Stimulated activated CD8-positive, alpha-beta memory T cell treated with anti-CD3 and anti-CD28 coated beads, Interleukin-4, amount 100 ng/mL, for 1 hour (primary cell): ENCODE results near the gene MARF1.
"Not testable (repeated sequence)": the region's sequence is repeated elsewhere in the genome, so short reads cannot be mapped to it uniquely, and the experiment has no call there.

Source experiments
- DNase-seq, 2 donors: peaks; one replicate each; pipeline ENCODE4 v3.0.0-alpha.2; 2020; ENCODE audit warnings: low read depth in 2 of 2, low spot score in 1 of 2

Gene MARF1

DNA sequence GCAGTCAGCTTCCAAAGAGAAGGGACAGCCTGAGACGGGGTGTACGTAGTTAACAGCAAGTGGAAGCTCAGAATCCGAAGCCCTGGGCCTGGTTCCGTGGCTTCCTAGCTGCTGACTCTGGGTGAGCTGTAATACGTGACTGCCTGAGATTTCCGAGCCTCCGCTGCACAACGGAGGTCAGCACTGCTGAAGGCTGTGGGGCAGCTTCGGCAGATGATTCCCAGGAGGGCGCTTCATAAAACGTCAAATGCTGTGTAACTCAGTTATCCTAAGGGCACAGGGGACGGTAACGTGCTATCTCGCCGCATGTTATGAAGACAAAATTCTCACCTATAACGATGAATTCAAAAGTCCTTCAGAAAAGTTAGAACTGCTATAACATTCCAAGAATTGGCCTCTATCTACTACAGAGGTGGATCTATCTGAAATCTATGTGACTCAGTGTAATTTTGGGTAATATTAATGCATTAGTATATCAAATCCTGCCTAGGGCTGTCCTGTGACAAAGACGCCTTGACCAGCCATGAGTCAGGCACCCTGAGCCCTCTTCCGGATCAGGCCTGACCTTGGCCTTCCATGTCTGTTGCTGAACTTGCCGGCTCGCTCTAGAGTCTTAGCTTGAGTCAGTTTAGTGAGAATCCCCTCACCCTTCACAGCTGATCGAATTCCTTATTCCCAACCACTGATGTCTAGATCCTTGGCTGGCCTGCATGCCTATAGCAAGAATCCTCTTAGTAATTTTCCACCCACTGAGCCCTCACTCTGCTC lies 43.5 kb downstream of the MARF1 start:
- no peak for DNase-seq

- DNase-seq = no peak
Observed at GRCh38 chr16:15598648-15599190, 44.2 kb downstream of the MARF1 start.

DNA sequence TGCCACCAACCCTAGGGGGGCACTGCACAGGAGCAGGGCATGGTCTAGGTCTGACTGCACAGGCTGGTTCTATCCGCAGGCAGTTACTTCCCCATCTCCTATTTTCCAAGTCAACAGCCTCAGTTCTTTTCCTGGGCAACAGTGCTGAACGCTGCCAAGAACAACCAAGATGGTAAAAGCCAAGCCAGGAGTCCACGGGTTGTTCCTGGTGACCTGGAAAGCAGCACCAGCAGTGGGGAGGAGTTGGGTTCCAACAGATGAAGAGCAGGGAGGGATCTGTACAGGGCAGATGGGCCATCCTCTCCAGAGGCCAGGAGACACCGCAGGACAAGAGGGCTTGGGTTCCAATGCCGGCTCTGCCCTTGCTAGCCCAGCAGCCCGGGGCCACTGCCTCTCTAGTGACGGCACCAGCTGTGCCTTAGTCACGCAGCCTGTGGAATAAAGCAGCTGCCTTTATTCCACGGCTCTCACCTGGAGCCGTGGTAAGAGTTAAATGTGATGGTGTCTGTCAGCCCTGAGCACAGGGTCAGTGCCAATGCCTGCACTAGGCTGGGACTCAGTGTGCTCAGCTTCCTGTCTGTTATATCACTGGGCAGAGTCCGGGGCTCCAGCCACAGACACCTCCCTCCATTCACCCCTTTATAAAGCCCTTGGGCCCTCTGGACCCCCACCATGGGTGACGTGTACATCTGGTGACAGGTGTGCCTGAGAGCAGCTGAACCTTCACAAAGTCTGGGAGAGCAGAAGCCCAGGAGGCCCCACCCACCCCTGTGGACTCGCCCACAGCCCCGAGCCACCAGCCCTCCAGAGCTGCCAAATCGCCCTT lies 44.9 kb downstream of the MARF1 start:
- DNase-seq = no peak

DNA sequence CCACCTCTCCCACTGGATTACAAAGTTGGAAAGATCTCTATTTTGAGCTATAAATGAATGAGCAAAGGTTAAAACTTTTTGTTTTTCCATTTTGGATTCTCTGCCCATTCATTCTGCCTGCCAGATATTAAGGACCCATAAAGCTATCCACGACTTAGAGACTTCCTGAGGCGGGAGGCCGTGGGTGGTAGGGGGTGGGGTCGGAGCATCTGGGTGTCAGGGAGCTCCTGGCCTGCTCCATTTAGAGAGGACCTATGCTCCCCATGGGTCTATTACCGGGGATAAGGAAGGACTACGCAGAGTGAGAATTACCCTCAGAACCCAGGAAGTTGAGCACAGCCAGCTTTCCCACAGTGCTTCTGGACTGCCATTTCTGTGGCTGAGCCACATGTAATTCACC lies 45.8 kb downstream of the MARF1 start:
- no peak for DNase-seq

DNA sequence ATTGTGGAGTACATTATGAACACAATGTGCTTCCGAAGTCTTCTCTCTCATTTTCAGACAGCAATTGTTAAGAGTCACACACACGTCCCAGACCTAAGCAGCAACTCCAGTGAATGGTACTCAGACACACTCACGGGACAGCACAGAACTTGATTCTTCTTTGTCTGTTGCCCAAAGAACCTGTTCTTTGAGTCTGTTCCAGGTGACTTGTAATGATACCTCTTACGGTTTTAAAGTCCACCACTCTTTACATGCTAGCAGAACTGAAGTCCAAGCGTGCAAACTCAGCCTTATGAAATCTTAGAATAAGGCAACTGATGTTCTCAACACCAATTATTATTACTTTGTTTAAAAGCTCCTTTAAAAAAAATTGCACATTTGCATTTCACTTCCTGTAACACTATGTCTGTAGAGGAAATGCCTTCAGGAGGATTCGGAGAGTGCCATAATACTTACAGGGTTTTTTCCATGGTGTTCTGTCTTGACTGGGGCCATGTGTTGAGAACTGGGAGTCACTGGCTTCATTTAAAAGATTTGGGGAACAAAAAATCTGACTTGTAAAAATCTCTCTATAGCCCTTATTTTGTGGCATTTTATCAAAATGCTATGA lies 48.1 kb downstream of the MARF1 start:
- DNase-seq = no peak

GRCh38 chr16:15593235-15593634 lies 49.7 kb downstream of the MARF1 start:
- no peak for DNase-seq

DNA sequence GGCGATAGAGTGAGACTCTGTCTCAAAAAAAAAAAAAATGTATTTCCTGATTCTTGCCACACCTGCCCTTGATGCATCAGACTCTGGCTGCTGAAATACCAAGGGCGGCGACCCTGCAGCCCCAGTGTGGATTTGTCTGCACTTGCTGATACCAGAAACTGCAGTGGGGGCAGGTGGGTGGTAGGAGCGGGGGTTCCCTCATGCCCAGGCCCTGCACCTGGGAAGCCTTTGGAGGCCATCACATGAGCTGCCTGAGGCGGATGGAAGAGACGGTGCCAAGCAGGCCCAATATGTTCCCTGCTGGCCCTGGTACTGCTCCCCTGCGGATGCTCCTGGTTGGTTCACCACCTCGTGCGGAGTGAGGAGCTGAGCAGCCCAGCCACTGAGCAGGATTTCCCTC lies 50.6 kb downstream of the MARF1 start:
- no peak for DNase-seq

GRCh38 chr16:15587152-15587825 lies 55.7 kb downstream of the MARF1 start:
- DNase-seq = no peak

- no peak for DNase-seq
Observed at GRCh38 chr16:15586716-15587115, 56.2 kb downstream of the MARF1 start.

DNA sequence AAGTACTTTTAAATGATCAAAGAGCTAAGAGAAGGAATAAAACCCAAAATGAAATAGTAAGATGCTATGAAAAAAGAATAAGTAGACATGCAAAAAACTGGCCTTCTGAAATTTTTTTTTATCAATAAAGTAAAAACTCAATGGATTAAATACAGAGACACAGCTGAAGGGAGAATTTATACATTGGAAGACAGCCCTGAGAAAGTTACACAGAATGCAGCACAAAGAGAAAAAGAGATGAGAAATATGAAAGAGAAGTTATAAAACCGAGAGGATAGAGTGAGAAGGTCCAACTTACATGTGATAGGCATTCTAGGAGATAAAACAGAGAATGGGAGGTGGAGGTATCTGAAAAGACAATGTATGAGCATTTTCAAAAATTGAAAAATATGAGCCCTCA lies 57.0 kb downstream of the MARF1 start:
- DNase-seq = no peak

GRCh38 chr16:15583526-15583925 lies 59.4 kb downstream of the MARF1 start:
- DNase-seq = no peak

DNA sequence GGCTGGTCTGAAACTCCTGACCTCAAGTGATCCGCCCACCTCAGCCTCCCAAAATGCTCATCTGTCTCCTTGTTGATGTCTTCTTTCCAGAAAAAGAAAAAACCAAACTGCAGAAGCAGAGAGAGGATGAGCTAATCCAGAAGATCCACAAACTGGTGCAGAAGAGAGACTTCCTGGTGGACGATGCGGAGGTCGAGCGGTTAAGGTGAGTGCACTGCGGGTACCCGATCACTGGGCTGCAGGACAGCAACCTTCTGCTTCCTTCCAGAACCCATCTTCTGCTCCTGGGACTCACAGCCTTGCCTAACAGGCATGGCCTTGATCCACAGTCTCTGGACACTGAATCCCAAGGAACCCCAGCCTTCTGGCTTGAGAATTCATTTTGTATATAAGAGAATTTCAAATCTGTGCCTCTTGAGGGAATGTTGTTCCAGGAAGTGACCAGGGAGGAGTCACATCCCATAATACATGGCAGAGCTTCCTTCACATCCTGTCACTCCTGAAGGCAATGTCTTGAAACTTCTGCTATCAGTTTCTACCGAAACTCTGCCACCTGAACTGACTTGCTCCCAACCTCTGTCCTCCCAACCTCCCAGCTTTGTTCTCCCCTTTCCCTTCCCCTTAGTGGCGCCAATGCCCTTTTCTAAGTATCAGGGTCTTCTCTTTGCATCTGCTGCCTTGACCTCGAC lies 61.7 kb downstream of the MARF1 start:
- DNase-seq = no peak

GRCh38 chr16:15578824-15579223 lies 64.1 kb downstream of the MARF1 start:
- DNase-seq = no peak

DNA sequence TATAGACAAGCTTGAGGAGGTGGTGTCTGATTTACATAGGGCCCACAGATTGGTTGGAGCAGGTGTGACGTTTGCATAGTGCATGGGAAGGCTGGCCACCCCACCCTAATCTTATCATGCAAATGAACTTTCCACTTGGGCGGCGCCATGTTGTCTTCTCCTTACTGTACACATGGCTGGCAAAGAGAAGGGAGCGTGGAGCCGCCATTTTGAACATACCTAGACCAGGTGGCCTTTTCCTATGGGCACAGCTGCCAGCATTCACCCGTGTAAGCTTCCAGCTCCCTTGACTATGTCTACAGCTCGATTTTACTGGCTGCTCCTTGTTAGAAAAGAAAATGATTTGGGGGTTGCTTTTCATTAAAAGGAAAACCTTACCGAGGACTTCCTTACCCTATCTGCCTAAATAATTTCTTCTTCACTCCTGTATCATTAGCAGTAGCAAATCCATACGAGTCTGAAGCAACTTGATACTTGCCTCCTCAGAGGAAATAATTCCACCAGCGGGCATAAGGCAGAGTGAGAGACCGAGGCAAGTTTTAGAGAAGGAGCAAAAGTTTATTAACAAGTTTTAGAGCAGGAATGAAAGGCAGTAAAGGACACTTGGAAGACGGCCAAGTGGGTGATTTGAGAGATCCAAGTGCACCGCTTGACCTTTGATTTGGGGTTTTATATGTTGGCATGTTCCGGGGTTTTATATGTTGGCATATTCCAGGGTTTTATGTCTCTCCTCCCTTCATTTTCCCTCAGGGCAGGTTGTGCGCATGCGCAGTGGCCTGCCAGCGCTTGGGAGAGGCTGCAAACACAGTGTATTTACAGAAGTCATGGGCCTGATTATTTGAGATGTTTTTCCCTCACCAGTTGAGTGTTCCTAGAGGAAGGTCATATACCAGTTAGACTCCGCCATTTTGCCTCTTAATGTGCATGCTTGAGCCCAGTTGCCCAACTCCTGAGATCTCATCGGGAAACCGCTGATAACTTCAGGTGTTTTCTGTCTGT lies 65.7 kb downstream of the MARF1 start:
- no peak for DNase-seq

DNA sequence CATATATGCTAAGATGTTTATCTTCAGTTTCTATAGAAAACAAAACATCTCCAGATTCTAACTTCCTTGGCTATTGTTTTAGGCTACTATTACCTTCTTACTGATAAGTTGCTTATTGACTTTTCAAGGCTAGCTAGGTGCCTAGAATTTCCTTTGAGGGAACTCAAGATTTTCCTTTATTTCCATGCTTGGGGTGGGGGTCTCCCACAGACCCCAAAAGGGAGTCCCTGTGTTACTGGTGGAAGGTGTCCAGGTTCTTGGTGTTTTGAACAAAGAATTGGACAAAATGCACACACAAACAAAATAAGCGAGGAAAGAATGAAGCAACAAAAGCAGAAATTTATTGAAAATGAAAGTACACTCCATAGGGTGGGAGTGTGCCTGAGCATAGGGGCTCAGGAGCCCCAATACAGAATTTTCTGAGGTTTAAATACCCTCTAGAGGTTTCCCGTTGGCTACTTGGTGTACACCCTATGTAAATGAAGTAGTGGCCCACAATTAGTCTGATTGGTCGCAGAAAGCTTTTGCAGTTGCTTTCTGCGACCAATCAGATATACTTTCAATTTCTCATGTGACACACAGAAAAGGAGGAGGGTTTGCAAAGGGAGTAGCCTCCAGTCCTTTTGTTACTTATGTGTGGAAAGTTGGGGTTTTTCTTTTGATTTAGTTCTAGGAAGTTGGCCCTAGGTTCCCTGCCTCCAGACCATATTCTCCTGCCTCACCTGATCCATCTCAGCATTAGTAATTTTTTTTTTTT lies 67.5 kb downstream of the MARF1 start:
- no peak for DNase-seq

GRCh38 chr16:15574614-15574948 lies 68.4 kb downstream of the MARF1 start:
- DNase-seq = no peak

- not testable (repeated sequence) for DNase-seq
Observed at GRCh38 chr16:15573896-15574613, 68.9 kb downstream of the MARF1 start.

DNA sequence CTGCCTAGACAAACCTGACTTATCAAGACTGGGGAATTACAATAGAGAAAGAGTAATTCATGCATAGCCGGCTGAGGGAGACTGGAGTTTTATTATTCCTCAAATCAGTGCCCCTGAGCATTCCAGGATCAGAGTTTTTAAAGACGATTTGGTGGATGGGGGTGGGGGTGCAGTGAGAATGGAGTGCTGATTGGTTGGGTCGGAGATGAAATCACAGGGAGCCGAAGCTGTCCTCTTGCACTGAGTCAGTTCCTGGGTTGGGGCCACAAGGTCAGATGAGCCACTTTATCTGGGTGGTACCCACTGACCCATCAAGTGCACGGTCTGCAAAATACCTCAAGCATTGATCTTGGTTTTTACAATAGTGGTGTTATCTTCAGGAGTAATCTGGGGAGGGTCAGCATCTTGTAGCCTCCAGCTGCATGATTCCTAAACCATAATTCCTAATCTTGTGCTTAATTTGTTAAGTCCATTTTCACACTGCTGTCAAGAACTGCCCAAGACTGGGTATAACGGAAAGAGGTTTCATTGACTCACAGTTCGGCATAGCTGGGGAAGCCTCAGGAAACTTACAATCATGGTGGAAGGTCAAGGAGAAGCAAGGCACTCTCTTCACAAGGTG lies 69.6 kb downstream of the MARF1 start:
- no peak for DNase-seq
